GM20431 (cell line): ENCODE results near the gene CST8.

Experiments used
- in situ Hi-C: fragments of 300-500 bp; cut with MseI, MboI; formaldehyde crosslinking; loops from one replicate; pipeline ENCODE4 v1.15.0; 2020; ENCODE audit warnings: low sequenced_read_pairs; ENCODE audit not compliant: unreplicated experiment

The CST8 gene

DNA sequence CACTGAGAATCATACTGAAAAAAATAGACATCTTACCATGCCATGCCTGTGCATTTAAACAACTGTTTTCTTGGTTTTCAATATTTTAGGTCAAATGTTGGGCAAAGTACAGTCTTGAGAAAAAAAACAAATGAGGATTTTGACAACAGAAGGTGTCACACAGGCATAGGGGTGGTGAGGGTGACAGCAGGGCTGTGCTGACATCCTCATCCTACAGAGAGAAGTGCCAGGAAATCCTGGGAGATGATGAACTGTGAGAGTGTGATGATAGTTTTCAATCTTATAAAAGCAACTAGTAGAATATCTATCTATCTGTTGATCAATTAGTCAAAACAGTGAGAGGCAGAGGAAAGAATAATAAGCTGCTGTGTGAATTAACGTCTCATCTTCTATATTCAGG is 23.9 kb downstream of the CST8 start:
- in situ Hi-C loops: no loop called here

DNA sequence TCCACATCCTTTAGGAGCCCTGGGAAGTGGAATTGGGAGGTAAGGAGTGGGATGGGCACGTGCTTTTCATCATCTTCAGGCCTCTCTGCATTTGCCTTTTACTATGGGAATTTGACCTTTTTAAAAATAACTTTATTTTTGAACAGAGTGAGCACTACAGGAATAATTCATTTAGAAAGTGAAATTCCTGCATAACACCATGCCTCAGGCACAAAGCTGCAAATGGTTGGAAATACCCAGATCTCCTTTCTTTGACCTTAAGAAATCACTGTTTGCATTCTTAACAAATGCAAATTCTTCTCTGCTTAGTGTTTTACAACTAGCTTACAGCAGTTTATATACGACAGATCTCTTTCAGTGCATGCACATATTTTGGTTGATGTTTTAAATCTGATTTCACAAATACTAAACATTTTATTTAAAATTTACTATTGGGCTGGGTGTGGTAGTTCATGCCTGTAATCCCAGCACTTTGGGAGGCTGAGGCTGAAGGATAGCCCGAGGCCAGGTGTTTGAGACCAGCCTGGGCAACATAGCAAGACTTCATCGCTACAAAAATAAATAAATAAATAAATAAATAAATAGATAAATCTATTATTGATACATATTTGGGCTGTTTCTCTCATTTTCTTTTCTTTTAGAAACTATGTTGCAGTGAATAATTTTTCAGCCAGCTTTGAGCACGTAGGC is 24.5 kb downstream of the CST8 start:
- in situ Hi-C loops: no loop called here

DNA sequence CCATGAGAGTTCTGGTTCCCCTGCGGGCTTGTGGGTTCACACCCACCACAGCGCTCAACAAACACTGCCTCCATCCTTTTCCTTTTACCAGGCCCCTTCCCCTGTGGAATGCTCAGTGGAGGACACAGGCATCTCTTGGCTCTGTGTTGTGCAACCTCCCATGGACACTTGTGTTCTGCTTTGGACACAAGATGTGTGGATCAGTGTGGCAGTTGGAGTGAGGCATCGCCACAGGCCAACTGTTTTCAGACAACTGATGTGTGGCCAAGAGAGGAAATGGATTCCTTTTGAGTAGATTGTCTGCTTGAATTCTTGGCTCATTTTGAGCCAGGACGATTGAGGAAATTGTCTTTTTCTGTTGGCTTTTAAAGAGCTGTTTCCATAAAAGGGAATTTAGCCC is 26.8 kb downstream of the CST8 start:
- in situ Hi-C loops: no loop called here

DNA sequence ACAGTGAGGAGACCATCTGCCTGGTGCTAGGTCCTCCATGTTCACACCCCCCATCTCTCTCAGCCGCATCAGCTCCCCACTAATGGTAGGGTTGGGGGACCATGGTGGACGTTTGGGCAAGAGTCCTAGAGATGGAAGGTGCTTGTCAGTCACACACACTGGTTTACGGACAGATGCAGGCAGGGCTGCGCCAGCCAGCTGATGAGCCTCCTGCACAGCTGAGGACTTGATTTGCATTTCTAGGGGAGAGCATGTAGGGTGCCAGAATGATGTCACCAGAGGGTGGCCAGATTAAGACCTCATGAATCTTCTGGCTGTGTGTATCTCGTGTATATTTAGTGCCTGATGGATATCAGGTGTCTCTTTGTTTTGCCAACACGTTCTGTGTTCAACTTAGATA is 28.6 kb downstream of the CST8 start:
- in situ Hi-C loops: no loop called here

DNA sequence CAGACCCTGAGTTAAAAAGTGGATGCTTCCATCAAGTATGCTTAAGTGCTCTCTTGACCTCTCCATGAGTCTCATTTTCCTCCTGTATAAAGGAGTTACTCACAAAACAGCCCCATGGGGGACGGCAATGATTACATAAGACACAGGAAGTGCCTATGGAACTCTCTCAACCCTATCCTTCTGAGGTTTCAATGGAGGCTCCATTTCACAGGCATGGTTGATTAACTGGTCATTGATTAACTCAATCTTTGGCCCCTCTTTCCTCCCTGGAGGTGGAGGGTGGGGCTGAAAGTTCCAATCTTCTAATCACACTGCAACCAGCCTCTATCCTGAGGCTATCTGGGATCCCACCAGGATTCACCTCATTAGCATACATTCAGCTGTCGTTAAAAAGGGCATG is 29.3 kb downstream of the CST8 start:
- in situ Hi-C loops: no loop called here

DNA sequence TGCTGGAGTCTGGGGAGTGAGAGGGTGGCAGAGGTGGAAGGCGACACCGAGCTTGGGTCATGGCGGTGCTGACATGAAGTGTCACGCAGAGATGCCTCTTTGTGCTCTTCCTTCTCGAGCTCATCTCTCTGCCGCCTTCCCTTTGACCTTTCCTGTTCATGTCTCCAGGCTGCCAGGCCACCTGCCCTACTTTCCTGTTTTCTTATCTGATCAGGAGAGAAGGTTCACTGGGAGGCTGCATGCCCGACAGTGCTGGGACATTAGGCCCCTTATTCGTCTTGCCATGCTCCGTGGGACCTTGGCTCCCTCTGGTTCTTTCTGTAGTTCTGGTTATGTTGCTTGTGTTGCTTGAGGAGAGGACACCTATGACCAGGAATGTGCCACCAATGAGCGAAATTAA is 33.2 kb downstream of the CST8 start:
- in situ Hi-C loops: no loop called here

DNA sequence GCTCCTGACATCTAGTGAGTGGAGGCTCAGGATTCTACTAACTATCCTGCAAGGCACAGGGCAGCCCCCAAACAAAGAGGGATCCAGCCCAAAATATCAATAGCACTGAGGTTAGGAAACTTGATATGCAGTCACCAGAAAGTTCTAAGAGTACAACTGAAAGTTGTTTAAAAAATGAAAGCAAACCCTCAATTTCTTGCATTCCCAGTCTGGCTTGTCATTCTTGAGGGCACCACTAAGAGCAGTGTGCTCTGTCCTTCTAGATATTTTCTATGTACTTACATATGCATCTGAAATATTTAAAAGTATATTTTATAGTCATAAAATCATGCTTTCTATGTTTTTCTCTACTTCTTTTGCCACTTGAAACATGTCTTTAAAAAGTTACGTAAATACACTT is 35.9 kb downstream of the CST8 start:
- in situ Hi-C loops: no loop called here

DNA sequence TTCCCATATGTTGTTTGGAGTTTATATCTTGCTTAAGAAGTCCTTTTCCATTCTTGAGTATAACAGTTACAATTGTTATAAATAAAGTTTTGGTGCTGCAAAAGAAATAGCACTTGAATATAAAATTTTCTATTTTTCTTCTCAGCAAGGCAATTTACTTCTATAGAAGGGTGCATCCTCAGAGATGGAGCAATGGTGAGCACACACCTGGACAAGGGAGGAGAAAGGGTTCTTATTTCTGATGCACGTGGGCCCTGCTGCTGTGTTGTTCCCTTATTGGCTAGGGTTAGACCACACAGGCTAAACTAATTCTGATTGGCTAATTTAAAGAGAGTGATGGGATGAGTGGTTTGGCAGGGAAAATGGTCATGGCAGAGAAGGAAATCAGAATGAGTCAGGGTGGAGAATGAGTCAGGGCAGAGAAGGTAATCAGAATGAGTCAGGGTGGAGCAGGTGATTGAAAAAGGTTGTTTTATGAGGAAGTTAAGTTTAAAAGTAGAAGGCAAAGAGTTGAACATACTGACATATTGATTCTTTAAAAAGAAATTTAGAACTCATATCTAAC is 38.0 kb downstream of the CST8 start:
- in situ Hi-C loops: no loop called here

DNA sequence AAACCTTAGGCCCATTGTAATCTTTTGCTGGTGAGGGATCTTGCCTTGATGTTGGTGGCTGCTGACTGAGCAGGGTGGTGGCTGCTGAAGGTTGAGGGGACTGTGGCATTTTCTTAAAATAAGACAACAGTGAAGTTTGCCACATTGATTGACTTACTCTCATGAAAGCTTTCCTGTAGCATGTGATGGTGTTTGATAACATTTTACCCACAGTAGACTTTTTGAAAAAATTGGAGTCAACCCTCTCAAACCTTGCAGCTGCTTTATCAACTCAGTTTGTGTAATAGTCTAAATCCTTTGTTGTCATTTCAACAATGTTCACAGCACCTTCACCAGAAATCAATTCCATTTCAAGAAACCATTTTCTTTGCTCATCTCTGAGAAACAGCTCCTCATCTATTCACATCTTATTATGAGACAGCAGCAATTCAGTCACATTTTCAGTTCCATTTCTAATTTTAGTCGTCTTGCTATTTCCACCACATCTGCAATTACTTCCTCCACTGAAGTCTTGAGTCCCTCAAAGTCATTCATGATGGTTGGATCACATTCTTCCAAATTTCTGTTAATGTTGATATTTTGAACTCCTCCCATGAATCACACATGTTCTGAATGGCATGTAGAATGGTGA is 40.1 kb downstream of the CST8 start:
- in situ Hi-C loops: no loop called here

DNA sequence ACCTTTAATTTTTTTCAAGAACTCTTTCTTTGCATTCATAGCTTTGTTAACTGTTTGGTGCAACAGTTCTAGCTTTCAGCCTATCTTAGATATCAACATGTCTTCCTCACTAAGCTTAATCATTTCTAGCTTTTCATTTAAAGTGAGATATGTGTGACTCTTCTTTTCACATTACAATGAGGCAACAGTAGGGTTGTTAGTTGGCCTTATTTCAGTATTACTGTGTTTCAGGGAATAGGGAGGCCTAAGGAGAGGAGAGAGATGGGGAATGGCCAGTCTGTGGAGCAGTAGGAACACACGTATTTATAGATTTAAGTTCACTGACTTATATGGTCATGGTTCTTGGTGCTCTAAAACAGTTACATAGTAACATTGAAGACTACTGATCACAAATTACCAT is 41.6 kb downstream of the CST8 start:
- in situ Hi-C loops: no loop called here

DNA sequence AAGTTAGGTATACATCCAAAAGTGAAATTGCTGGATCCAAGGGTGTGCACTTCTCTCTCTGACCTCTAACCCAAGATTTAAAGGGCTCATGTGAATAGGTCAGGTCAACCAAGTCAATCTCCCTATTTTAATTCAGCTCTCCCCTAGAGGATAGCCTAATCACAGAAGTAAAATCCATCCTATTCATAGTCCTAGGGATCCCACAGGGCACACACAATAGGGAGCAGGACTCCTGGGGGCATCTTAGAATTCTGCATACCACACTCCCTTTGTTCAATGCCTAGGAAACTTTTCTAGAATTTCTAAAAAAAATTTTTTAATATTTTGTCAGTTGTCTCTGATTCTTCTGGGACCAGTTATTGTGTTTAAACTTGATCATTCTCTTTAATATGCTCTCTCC is 42.2 kb downstream of the CST8 start:
- in situ Hi-C loops: no loop called here

DNA sequence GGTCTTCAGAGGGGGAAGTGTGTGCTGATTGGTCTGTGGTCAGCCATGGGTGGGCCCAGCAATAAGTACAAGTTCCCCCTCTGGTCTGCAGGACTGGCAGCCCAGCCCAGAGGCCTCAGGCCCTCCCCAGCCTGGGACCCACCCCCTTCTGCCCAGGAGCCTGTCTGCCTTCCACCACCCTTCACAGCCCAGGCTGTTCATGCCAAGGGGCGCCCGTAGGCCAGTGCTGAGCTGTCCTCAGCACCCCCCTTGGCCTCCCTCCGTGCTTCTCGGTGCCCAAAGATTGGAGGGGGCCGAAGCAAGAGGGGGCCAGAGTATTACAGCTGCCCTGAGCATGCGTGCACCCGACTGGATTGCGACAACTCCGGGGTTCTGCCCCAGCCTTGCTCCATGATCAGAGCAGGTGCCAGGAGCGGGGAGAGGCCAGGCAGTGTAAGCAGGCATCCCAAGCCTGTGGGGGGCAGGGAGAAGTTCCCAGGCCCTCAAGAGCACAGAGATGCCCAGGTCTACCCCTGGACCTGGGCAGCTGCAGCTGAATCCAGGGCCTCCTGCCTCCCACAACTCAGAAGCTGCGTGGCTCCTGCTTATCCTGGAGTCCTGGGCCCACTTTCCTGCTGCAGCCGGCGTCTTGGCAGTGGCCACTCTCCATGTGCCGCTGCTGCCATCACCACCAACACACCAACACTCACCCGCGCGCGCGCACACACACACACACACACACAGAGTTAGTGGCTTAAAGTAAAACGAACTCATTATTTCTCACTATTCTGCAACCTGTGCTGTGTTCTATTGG is 44.1 kb downstream of the CST8 start:
- in situ Hi-C loops: no loop called here

DNA sequence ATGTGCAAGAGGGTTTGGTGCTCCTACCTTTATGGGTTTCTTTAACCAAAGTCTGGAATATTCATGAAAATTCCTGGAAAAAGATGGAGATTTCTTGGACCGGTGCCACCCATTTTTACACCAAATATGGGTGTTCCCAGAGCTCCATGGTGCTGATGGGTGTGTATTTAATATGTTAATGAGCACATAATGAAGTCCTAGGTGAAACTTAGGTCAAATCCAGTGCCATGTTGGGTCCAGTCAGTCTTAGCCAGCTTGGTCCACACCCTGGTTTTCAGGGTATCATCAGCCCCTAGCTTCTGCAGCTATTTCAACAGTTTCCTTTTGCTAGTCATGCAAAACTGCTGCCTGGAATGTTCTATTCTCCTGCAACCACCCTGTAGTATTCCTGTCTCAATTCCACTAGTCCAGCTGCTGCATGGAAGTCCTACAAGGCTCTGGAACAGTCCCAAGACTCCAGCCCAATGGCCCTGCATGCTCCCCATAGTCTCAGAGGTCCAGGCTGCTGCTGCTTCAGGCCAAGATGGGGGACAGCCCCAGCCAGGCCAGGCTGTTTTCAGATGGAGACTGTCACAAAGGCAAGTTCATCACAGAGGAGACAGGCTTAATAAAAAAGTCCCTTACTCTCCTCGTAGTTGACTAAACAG is 45.5 kb downstream of the CST8 start:
- in situ Hi-C loops: no loop called here

DNA sequence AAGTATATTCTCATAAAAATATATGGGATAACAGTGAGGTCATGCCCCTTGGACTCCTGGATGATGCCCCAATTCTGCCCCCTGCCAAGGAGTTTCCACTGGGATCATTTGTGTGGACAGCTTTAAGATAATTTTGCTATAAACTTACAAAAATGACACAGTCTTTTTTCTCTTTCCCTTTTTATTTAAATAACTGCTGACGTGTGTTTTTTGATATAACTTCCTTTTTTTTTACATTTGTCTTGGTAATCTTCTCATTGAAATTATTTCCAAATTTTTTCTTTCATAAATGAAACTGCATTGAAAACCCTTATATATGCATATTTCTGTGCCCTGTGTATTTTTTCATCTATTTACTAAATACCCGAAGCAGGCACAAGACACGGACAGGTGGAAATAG is 46.1 kb downstream of the CST8 start:
- in situ Hi-C loops: no loop called here

DNA sequence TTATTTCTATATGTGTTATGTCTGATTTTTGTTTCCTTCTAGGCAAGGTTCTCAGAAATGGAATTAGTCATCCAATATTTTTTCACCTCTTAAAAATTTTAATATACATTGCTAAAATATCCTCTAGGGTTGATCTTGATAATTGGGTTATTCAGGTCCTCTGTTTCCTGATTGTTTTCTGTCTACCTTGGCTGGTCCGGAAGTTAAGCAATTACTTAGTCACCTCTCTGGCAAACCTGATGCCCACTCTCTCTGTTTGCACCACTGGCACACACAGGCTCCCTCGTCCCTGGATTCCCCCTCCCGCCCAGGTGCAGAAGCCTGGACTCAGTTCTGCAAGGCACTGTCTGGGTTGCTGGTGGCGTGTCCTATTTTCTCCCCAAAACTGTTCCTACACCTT is 49.7 kb downstream of the CST8 start:
- in situ Hi-C loops: no loop called here

DNA sequence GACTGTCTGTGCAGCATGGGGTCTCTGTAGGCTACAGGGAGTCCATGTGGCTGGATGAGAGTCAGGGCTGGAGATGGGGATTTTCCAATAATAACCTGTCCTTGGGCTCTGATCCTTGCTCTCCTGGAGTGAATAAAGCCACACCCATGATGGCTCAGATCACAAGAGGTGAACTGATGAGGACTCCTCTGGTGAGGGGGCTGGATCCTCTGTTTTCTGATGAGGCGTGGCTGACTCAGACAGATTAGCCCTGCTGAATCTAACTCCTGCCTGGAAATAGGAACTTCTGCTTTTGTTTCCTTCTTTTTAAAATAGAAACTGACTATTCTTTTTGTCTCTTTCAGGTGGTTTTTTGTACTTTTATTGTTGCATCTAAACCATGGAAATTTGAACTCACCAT is 50.4 kb downstream of the CST8 start:
- in situ Hi-C loops: no loop called here

DNA sequence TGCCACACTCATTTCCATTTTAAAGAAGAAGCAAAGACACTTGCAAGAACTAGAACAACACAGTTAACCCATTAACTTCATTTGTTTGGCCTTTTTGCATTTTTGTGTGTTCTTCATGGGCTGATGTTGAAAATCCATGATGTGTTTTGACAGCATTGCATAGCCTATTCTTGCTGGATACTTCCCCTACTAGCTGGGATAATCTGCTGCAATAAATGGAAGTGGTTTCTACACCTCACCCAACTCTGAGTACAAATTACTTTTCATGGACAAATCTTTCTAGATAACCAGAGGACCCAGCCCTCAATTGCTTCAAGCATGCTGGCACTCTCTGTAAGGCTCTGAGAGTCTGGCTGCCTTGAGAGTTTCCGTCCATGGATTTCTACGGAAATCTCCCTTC is 50.9 kb downstream of the CST8 start:
- in situ Hi-C loops: no loop called here

DNA sequence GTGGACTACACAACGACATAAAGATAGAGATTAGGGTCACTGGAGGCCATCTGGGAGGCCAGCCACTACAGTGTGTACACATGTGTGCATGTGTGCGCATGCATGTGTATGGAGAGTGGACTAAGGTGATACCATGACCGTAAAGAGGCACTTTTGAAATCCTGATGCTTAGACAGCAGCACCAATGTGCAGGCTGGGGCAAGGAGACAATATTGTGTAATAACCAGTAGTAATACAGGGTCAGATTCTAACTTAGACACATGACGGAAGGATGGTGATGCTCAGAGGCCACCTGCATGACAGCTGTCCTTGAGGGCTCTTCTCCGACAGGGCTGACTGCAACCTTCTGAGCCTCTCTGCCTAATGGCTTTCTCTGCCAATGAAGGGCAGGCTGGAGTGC is 51.9 kb downstream of the CST8 start:
- in situ Hi-C loops: no loop called here

DNA sequence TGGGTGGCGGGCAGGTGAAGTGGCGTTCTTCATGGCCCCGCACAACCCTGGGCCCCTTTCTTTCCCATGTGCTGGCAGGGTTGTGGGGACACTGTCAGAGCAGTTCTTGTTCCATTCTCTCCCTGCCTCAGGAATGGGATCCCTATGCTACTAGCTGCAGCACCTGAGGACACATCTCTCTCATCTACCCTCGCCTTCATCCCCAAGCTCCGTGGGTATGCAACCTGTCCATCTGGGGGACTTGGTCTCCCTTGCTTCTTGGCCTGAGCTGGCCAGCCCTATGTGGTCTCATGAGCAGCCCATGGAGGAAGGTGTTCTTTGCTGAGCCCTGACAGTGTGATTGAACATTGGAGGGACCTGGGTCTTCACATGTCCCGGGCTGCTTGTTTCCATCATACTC is 53.2 kb downstream of the CST8 start:
- in situ Hi-C loops: no loop called here
